NCI-H69 (cell line): ENCODE results near the gene USP40.

Experiments used
- DNase-seq: peaks from one replicate; lab custom pipeline; 2025; lab: John Stamatoyannopoulos, UW

USP40 gene

DNA sequence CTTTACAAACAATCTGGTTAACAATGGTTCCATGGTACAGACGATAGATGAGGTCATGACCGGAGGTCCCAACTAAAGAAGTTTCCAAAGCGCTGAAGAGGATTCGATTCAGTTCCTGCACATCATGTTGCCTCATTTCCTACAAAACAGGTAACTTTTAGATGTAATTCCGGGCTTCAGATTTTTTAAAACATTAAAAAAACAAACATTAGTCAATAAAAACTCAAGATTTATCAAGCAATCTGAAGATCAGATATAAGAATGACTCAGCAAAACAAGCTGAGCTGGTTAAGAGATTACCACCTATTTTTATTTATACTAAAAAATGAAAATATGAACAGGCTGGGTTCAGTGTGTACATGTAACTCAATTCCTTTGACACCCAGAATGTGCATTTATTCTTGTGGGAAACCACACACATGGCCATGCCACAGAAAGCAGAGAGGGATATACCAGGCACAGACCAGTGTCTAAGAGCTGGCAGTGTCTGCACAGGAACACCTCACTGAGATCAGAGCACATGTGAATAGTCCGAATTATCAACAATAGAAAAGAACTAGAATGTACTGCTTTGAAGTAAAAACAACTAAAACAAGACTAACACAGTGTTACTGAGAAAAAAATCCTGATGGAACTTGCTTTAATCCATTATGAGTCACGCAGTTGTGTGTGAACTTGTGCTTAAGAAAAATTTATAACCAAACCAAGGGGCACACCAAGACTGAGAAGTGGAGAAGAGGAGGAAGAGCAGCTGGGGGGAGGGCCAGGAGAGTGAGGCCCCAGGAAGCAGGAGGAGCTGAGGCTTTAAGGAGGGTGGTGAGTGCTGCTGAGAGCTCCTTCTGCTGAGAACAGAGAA lies 9.5 kb downstream of the USP40 start:
- no peak for DNase-seq

DNA sequence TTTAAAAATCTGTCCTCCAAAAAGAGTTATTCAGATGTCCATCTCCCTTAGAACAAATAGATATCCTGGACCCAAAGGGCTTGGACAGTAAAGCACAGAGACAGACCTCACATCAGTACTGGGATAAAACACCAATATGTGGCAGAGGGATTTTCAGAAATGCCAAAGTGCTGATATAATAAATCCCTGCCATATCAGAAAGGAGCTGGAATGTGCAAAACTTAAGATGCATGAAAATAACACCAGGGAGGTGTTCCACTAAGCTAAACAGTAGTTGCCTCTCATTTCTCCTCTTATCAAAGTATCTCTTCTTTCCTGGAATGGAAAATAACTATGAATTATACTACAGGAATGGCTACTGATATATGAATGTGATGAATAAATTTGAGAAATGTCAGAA lies 13.2 kb downstream of the USP40 start:
- DNase-seq, result no peak

DNA sequence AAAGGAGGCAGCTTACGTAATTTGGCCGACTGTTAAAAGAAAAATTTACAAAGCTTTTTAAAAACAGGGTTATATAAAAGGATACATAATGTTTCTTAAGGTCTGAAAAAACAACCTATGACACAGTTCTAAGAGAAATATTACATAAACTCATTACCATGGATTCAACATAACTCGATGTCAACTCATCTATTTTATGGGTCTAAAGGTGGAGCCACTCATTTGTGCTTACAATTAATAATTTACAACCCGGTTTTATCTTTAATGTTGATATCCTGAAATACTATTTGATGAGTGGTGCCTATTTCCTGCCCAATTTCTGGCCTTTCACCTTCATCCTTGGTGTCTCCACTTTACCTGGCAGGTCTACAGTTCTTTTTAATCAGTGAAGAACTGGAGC lies 15.1 kb downstream of the USP40 start:
- DNase-seq, result no peak

DNA sequence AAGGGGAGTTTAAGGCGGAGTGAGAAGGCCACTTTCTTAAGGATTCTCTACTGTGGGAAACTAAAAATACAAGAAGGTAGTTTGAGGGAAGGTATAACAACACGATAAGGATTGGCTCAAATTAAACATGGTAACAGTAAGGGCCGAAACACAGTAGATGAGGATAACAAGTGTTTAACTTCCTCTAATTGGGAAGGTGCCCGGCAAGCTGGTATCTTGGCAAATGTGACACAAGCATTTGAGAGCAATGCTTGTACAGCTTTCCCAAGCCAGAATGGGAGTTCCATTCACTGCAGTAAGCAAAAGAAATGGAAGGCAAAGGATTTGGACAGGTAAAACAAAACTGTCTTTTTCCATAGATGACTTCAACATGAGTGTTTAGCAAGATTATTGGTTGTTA lies 19.8 kb downstream of the USP40 start:
- no peak for DNase-seq

DNA sequence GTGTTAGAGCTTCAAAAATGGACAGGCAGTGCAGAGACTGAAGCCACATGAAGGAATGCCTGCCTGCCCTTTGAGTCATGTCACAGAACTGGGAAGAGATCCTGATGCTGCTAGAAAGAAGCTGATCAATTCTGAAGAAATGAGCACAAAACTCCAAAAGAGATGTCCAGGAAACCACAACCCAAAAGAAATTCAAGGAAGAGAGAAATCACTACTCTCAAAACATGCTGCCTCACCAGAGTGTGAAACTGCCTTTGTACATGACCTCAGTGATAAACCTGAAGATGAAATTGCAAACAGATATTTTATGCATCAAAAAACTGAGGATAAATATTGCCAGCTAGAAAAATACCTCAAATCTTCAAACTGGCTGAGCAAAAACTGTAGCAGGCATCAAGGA lies 20.5 kb downstream of the USP40 start:
- DNase-seq, result no peak

DNA sequence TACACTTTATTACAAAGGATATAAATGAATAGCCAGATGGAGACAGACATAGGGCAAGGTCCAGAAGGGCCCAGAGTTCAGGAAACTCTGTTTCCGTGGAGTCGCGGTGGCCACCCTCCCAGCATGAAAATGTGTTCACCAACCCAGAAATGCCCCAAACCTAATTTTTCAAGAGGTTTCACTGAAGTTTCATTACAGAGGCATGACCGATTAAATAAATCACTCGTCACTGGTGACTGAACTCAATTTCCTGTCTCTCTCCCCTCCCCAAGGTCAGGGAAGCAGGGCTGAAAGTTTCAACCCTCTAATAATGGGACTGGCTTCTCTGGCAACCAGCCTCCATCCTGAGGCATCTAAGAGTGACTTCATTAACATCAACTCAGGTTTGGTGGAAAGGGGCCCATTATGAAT lies 22.4 kb downstream of the USP40 start:
- no peak for DNase-seq

DNA sequence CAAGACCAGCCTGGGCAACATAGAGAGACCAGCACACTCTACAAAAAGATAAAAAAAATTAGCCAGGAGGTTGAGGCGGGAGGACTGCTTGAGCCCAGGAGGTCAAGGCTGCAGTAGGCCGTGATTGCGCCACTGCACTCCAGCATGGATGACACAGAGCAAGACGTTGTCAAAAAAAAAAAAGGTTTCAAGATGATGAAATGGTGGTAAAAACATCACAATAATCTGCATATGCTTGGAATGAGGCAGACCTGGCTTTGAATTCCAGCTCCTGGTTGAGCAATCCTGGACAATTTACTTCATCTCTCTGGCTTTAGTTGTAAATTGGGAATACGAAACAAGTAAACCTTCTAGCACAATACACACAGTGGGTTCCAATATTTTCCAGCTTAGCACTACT lies 24.1 kb downstream of the USP40 start:
- DNase-seq, result no peak

DNA sequence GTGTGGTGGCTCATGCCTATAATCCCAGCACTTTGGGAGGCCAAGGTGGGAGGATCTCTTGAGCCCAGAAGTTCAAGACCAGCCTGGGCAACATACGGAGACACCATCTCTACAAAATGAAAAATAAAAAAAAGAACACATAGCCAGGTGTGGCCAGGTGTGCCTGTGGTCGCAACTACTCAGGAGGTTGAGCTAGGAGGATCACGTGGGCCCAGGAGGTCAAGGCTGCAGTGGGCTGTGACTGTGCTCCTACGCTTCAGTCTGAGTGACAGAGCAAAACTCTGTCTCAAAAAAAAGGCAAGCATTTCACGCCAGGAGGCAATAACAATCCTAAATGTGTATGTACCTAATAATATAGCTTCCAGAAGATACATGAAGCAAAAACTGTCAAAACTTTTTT lies 27.8 kb downstream of the USP40 start:
- DNase-seq, result no peak

DNA sequence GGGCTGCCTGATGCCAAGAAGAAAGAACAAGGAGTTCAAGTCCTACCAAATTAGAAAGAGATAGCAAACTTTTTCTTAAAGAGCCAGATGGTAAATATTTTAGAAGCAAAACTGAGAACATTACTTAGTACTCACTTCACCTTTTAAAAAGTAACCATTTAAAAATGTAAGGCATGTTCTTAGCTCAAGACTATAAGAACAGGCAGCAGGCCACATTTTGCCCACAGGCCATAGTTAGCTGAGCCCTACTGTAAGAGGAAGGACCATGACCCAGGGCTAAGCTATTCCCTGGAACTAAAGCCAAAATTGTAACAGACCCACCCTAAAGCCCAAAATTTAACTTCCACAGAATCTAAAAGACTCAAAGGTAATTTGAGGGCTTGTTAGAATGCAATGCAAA lies 31.3 kb downstream of the USP40 start:
- DNase-seq, result no peak

DNA sequence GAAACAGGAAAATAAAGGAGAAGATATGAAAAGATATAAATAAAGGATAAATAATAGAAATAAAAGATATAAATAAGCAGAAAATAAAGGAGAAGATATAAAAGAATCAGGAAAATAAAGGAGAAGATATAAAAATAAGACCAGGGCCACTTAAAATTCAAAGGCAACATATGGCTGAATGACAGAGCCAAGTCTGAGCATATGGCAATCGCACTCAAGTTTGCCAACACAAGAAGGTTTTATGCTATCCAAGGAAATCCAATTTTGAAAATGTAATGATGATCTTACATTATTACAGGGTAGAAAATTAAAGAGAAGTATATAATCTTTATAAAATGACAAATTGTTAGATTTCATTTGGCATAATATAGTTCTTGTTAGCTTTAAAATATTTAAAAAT lies 33.6 kb downstream of the USP40 start:
- DNase-seq, result peak; percentile 3

DNA sequence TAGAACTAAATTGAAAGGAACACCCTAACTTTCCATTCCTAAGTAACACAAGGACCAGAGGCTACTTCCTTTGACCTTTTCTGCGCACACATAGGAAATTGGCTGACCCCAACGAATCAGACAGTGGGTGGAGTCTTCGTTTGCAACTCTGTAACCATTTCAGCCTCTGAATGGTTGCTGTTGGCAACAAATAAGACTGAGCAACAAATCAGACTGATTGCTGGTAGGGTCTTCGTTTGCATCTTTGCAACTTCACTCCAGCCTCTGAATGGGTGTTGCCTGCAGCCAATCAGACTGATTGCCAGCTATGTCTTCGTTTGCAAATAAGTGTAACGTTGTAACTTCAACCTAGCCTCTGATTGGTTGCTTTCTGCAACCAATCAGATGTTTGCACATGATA lies 34.6 kb downstream of the USP40 start:
- DNase-seq, result no peak

DNA sequence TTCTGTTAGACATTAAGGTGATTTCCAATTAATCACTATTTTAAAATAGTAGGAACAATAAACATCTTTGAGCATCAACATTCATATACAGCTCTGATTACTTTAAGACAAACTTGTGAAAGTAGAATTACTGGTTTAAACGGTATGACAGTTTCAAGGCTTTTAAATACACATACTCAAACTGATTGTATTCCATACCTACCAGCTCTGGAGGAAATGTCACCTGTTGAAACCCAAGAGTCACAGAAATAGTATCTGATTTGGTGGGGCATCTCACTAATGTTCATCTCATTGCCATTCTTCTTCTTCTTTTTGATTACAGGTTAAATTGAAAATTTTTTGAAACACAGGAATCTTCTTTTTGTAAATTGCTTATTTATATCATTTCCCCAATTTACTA lies 36.2 kb downstream of the USP40 start:
- DNase-seq, result no peak

DNA sequence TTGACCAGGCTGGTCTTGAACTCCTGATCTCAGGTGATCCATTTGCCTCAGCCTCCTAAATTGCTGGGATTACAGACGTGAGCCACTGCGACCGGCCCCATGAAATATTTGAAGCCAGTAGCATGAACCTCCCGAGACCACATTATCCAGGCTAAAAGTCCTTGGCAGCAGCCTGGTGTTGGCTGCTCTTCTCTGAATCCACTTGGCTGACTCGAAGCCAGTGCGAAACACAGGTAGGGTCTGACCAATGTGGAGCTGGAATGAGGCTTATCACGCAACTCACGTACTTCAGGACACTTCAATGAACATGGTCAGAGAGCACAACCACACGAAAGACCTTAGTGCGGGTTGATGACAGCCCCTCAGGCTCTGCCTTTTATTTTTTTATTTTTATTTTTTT lies 38.4 kb downstream of the USP40 start:
- no peak for DNase-seq

DNA sequence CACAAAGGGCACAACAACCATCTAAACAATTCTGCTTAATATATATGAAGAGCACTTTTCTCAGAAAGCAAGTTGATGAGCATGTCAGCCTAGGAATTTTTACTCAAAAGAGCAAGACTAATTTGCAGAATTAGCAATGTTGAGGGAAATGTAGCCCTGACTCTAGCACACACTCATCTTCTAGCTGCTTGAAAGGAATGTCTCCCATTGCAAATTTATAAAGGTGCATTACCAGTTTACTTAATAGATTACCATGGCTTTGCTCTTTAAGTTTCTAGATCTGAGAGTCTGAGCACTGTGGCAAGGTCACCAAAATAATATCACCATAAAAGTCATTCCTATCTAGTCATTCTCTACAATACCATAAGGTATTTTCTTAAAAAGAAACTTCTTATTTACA lies 40.8 kb downstream of the USP40 start:
- no peak for DNase-seq

DNA sequence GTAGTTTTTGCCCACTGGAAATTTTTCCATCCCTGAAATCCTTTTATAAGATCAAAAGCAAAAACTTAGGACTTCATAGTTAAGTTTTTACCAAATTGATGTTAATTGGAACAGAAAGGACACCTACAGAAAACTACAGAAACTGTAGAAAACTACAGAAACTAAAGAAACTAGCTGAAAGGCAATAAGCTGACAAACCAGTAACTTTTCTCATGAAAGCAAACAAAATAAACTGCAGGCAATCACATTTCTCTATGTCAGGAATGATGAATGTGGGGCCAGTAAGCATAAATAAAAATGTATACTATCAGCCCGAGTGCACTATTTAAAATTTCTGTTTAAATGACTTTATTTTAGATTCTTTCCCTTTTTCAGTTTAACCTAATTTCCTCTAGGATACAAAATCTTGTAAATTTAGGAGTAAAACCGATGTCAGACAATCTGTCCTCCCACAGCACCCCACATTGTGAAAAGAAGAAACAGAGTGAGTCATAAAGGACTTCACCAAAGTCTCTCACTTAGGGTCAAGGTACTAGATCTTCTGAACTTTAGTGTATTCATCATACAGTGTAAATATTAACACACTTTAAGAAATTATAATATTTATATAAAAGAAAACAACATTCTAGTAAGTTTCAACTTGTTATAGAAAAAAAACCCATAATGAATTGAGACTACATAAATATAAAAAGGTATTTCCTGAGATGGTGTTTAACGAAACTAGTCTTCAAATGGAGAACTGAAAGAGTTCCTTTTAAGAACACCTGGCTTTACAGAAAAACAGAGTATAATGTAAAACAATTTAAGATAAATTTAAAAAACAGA lies 46.6 kb downstream of the USP40 start:
- DNase-seq, result no peak

DNA sequence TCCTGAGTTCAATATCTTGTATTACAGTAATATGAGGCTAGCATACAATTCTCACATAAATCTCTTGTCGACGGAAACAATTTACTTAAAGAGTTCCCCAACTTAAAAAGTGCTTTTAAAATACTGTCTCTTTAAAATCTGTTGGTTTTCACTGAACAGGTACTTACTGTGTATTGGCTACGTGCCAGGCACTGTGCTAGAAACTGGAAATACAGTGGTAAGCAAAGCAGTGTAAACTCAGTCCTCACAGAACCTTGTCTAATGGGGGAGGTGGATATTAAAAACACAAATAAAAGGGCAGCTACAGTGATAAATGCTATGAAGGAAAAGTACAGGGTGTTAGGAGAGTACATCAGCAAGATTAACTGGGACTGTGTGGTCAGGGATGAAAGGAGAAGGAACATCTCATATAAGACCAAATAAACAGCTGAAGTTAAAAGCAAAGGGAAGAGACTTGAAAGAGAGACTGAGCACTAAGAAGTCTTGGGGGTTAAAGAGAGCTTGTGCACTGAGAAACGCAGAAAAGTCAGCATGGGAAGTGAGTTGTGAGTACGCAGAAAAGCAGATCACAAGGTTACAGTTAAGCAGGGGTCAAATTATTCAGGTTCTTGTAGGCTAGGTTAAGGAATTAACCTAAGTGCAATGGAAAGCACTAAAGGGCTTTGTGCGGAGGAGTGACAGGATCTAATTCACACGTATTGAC lies 52.5 kb downstream of the USP40 start:
- peak; percentile 18 for DNase-seq

DNA sequence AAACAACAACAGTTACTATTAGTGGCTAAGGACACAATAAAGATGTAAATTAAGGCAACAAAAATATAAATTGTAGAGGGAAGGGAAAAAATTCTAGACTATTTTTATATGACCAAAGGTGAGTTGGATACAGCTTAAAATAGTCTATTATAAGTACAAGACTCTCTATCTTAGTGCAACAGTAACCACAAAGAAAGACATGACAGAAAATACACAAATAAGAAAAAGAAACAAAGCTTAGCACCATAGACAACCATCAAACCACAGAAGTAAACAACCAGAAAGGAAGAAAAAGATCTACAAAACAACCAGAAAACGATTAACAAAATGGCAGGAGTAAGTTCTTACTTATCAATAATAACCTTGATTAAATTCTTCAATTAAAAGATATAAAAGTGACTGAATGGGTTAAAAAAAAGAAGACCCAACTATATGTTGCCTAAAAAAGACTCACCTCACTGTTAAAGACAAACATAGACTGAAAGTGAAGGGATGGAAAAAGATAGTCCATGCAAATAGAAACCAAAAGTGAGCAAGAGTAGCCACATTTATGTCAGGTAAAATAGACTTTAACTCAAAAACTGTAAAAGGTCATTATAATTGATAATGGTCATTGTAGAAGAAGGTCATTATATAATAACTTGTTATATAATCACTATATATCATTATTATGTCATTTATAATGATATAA lies 62.5 kb downstream of the USP40 start:
- no peak for DNase-seq

DNA sequence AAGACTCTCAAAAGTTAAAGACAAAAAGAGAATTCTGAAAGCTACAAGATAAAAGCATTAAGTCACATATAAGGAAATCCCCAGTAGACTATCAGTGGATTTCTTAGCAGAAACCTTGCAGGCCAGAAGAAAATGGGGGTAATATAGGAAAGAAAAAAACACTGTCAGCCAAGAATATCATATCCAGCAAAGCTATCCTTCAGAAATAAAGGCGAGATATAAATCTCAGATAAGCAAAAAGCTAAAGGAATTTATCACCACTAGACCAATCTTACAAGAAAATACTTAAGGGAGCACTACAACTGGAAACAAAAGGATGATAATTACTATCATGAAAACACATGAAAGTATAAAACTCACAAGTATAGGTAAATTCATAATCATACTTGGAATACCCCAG lies 63.1 kb downstream of the USP40 start:
- DNase-seq, result no peak

DNA sequence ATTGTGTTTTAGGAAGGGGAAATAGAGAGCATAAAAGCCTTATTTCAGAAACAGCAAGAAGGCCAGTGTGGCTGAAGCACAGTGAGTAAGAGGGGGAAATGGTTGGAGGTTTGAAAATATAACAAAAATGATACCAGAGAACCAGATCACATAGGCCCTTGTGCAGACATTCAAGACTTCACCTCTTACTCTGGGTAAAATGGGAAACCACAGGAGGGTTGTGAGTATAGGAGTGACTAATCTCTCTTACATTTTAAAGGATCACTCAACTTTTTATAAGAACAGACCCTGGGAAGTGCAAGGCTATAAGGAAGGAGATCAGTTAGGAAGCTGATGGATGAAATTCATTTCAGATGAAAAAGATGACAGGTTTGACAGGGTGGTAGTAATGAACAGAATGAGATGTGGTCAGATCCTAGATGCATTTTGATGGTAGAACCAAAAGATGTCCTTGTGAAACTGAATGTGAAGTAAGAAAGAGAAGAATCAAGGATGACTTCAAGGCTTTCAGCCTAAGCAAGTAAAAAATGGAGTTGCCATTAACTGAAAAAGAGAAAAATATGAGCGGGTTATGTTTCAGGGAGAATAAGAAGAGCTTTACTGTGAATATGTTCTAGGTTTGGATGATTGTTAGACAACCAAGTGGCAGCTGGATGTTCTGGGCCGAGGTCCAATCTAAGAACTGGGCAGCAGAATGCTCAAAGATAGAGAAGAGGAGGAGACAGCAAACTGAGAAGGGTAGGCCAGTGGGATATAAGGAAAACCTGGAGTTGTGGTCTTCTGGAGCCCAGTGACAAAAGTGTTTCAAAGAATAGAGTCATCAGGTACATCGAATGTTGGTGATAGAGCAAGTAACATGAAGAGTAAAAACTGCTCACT lies 65.1 kb downstream of the USP40 start:
- DNase-seq, result no peak

DNA sequence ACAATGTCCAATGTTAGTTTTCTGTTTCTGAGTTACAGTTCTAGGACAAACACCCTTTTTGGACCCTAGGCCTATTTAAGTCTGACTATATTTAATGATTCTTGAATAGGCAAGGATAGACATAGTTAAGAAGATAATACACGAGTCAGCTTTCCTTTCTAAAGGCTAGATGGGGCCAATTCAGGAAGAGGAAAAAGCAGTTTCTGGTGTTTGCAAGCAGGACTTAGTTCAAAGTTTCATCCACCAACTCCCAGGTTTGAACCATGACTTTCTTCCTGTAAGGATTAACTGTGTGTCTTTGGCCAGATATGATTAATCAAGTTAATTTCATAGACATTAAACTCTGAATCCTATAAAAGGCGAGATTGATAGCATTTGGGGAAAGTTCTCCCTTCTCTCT lies 66.7 kb downstream of the USP40 start:
- no peak for DNase-seq

DNA sequence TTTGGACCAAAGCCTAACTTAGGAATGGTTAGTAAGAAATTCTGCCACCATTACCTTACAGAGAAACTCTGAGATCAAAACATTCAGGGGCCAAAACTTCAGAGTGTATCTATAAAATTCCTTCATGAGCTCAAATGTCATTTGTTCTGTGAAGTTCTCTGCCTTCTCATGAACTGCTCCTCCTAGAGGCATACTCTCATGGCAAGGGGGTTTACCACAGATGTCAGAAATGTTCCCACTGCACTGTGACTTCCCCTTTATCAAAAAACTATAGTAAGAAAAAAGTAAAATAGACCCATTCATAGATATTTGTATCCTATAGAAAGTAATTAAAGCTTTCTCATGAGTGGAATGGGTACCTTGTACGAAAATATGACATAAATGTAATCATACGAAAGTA lies 68.5 kb downstream of the USP40 start:
- DNase-seq, result no peak
